HG03442 (cell line): Measurements from ENCODE around the gene MAGI2.

Experiments used
- ATAC-seq: cut with Tn5 transposase; IDR thresholded peaks from one replicate; pipeline ENCODE4 v1.9.1; 2021; ENCODE audit warnings: mild to moderate bottlenecking, moderate library complexity; ENCODE audit not compliant: unreplicated experiment

Gene MAGI2

DNA sequence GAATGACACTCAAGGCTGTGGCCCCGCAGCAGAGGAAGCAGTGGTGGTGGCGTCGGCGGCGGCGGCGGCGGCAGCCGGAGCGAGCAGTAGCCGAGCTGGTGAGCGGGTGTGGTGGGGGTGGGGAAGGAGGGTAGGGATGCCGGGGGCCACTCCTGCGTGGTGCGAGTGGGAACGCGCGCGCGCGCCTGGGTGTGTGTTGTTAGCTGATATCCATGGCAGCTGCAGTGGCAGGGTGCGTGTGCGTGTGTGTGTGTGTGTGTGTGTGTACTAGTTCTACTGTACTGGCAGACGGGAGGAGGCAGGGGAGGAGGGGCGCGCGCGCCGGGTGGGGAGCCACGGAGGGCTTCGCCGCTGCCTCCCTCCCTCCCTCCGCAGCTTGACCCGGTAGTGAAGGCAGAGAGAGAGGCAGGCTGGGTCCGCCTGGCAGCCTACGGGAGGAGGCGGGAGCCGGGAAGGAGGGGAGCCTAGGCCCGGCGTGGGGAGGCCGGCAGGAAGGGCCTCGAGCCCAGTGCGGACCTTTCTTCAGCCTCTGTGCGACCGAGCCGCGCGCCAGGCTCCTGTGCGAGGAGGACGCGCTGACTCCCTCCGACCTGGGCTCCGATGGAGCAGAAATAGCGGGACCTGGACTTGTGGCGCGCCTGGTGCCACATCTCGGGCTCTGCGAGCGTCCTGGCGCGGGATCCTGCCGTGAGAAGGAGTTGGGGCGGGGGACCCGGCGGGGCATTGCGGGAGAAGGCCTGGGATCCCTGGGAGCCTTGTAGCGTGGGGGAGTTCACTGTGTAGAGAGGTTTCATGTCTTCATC, at the start of gene MAGI2:
TSS of gene MAGI2 (minus strand) at position 110 of the 803 bp plus-strand sequence. CDS start 347 bp downstream, outside the sequence.
- ATAC-seq = no peak

DNA sequence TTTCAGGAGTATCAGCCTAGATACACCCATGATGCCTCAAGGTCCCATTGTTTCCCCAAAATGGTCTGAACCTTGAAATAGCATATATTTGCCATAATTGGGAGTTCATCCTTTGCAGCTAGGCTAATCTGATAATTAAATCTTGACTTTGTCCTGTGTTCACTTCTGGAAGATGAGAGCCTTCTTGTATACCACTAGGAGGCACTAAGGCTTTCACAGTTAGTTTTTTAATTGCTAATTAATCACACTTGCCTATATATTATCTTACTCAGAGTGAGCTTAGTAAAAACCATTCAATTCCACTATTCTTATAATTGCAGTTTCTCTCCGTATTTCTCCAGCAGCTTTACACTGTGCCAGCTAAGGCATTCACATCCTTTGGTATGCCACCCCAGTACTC, 48.7 kb upstream of the MAGI2 start:
- ATAC-seq = no peak

- ATAC-seq = no peak
These were observed 47.3 kb upstream of the MAGI2 start for GRCh38 chr7:79500759-79501158.

DNA sequence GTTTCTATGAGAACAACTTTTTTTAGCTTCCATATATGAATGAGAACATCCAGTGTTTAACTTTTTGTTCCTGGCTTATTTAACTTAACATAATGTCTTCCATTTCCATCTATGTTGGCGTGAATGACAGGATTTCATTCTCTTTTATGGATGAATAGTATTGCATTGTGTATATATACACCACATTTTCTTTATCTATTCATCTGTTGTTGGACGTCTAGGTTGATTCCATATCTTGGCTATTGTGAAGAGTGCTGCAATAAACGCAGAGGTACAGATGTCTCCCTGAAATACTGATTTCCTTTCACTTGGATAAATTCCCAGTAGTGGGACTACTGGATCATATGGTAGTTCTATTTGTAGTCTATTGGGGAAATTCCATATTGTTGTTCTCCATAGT, 44.3 kb upstream of the MAGI2 start:
- ATAC-seq = no peak

DNA sequence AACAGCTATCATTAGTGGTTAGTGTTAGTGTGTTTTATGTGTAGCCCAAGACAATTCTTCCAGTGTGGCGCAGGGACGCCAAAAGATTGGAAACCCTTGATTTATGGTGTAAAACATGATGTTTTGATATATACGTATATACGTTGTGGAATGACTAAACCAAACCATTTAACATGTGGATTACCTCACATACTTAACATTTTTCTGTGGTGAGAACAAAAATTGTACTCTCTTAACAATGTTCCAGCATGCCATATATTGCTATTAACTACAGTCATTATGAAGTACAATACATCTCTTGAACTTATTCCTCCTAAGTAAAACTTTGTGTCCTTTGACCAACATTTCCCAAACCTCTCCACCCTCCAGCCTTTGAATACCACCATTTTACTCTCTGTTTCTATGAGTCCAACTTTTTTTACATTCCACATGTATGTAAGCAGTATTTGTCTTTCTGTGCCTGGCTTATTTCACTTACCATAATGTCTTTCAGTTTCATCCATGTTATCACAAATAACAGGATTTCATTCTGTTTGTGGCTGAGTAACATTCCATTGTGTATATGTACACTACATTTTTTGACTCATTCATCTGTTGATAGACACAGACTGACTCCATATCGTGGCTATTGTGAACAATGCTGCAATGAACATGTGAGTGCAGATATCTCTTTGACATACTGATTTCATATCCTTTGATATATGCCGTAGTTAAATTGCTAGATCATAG, 42.2 kb upstream of the MAGI2 start:
- ATAC-seq = no peak

- ATAC-seq = no peak
These were observed 40.6 kb upstream of the MAGI2 start for GRCh38 chr7:79494046-79494445.

- no peak for ATAC-seq
These were observed 35.9 kb upstream of the MAGI2 start for GRCh38 chr7:79489371-79489770.

DNA sequence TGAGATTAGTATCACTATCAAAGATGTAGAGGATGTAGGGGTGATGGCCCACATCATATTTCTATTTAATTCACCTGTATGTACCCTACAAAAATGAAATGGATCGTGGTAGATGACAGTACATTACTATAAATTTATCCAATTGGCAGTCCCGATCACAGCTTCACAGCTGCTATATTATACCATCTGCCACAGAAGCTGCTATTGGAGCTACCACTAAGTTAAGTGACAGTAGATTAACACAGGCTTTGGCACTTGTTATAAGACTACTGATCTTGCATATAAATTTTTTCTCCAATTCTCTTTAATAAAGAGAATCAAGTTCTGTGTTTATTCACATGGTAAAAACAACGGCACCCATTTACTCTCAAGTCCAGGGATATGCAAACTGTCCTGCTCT, 24.9 kb upstream of the MAGI2 start:
- no peak for ATAC-seq

- ATAC-seq = no peak
These were observed 22.0 kb upstream of the MAGI2 start for GRCh38 chr7:79475455-79475854.

- no peak for ATAC-seq
These were observed 18.2 kb upstream of the MAGI2 start for GRCh38 chr7:79471699-79472098.

- ATAC-seq = no peak
These were observed 17.8 kb upstream of the MAGI2 start for GRCh38 chr7:79471283-79471682.

DNA sequence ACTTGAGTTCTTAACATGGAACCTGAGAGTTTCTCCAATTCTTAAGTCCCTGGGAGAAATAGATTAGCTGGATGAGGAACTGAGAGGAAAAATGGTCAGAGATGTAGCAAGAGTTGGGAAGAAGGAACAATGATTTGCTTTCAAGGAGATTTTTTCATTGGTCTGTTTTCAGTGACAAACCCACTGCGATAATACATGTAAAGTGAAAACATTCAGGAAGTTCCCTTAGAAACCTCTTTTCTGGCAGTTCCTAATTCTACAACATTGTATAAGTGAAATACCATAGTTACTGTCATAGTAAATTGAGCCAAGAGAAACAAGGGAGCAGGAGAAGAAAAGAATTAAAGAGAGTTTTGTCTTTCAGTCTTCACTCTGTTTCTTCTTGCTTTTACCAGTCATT, 12.1 kb upstream of the MAGI2 start:
- no peak for ATAC-seq

GRCh38 chr7:79464051-79464450, 10.6 kb upstream of the MAGI2 start:
- ATAC-seq = no peak

DNA sequence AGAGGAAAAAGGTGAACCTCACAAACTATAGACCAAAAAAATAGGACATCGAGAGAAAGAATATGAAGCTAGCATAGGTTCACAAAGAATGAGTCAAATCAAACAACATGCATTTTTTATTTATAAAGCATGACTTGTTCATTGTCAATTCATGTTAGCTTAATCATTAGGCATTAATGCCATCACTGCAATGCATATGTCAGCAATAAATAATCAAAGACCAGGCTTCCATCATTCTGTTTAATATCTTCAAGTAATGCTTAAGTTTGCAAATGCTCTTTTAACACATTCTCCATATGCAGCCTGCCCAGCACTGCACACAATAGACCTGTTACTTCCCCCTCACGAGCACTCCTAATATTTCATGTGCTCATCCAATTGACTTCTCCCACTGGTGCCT, 8.9 kb upstream of the MAGI2 start:
- ATAC-seq = no peak

- ATAC-seq = no peak
These were observed 8.2 kb upstream of the MAGI2 start for GRCh38 chr7:79461660-79462059.

DNA sequence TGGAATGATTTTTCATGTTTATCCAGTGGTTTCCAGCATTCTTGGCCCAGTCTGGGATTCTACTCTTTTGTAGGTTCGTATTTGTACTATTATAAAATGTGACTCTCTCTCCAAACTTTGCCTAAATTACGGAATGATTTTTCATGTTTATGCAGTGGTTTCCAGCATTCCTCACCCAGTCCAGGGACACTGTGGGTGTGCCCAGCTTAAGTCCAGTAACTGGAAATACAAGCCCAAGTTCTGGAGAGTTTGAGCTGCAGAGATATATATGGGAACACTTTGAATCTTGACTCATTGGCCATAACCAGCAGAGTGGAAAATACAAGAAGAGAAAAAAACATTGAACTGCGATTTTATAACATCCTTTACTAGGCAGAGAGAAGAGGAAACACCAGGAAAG, 5.9 kb upstream of the MAGI2 start:
- no peak for ATAC-seq

- ATAC-seq = no peak
These were observed 5.3 kb upstream of the MAGI2 start for GRCh38 chr7:79458796-79459195.

DNA sequence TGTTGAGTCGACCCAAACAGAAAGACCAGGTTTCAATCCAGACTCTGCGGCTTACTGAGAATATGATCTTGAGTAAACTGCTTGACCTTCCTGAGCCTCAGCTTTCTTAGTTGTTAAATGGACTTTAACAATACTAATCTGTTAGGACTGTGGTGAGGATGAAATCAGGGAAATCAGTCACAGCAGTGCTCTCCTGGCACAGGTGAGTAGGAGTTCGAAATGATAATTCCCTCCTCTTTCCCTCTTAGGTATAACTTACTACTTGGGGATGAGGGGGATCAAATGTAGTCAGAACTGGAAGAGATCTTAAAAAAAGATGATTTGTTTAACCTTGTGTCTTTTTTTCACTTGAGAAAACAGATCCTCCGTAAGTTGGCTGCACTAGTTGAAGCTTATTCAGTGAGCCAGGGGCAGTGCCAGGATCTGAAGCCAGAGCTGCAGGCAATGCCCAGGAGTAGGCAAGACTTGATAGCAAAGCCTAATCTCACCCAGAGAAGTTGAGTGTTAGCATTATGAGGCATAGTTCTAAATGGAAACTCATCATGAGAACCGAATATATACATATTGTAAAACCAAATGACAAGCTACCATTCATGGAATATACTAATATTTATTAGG, 1.8 kb upstream of the MAGI2 start:
- ATAC-seq = no peak

DNA sequence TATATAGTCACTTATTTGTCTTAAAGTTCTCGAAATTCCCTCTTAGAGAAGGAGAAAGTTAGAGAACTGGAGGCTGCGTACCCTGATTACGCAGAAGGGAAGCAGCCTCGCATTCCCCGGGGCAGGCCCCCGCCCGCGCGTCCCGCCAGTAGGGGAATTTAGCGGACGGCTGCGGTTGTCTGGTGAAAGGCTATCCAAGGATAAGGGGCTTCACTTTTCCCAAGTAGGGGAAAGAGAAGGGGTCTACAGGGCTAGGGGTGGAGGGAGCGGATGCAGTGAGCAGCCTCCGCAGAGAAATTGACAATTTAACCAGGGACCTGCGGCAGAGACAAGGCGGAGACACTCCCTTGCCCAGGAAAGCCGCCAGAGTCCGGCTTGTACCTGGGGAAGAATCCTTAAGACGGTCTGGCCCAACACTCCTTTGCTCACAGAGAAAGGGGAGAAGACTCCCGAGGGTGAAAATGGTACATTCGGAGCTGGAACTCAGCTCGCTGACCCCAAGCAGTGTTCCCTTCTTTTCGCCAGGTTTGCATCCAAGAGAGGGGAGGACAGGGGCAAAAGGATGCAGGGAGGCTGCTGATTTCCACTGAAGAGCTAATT, 994 bp upstream of the MAGI2 start:
- no peak for ATAC-seq

- ATAC-seq = no peak
These were observed 255 bp downstream of the MAGI2 start for GRCh38 chr7:79453266-79453557.

DNA sequence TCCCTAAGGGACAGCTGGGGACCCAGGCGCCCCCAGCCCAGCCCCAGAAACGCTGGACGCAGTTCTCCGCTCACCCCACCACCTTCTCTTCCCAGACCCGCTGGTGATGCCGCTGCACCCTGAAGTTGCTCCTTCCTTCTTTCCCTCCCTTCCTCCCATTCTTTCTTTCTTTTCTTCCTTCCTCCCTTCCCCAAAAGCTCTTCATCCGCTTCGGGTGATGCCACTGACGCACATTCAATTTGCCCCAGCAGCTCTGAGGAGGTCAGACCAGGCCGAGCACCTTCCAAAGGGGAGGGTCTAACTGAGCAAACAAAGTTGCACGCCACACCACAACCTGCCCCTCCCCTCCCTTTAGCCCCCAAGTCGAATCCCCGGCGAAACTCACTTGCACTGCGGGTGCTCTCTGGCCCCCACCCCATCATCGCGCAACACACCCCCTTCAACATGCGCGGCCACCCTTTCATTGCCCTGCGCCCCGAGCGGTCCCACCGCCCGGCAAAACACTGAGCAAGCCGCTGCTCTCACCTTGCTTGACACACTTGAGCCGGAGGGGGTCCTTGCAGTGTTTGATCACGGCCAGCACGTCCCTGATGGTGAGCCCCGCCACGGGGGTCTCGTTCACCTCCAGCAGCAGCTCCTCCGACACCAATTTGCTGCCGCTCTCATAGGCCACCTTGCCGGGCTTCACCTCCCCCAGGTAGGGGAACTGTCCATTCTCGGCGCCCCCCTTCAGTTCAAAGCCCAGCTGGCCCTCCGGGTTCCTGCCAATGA, 787 bp downstream of the MAGI2 start:
- ATAC-seq = no peak
